ENCODE results near the gene TLE1.
A peak's percentile ranks its signal among the peaks of the same experiment; 100 is the strongest.
"Not testable (repeated sequence)": the region's sequence is repeated elsewhere in the genome, so short reads cannot be mapped to it uniquely, and the experiment has no call there.

Gene TLE1

GRCh38 chr9:81689343-81690175 lies at the start of gene TLE1:
TLE1 (minus strand) TSS chr9:81689547; CDS start chr9:81688240, 1,307 bp downstream.
- Histone ChIP-seq H3K27ac (peak within 1 kb of the TSS; percentile 90 to 97), H3K4me3 (peak within 1 kb of the TSS; percentile 91)
- peak; percentile 100 for DNase-seq (ENCODE audit: low spot score)
- TF ChIP-seq, protein P1, sequence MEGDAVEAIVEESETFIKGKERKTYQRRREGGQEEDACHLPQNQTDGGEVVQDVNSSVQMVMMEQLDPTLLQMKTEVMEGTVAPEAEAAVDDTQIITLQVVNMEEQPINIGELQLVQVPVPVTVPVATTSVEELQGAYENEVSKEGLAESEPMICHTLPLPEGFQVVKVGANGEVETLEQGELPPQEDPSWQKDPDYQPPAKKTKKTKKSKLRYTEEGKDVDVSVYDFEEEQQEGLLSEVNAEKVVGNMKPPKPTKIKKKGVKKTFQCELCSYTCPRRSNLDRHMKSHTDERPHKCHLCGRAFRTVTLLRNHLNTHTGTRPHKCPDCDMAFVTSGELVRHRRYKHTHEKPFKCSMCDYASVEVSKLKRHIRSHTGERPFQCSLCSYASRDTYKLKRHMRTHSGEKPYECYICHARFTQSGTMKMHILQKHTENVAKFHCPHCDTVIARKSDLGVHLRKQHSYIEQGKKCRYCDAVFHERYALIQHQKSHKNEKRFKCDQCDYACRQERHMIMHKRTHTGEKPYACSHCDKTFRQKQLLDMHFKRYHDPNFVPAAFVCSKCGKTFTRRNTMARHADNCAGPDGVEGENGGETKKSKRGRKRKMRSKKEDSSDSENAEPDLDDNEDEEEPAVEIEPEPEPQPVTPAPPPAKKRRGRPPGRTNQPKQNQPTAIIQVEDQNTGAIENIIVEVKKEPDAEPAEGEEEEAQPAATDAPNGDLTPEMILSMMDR (IDR thresholded peaks at IDR 0.05): no peak

DNA sequence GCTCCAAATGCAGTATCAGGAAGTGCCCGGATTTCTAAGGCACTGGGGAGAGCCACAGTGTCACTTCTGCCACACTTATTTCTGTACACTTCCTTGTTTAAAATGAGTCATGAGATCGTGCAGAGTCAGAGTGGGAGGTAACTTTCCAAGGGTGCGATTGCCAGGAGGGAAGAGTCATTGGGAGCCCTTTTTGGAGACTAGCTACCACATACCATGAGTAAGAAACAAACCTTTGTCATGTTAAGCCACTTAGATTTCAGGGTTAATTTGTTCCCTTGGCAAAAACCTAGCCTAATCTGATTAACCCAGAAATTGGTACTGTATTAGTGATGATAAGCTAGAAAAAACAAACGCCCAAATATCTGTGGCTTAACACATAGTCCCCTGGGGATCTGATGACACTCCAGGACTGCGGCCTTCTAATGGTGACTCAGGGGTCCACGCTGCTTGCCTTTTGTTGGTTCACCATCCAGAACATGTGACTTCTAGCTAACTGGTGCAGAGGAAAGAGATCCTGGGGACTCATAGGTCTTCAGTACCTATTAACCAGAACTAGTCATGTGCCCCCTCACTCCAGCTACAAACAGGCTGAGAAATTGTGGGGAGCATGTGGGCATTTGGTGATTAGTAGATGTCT lies 48.6 kb upstream of the TLE1 start:
- H3K4me3 ChIP-seq: no peak overlapping the region
- TF ChIP-seq, protein P1 (IDR thresholded peaks at IDR 0.05): no peak
- DNase-seq (ENCODE audit: low spot score): no peak
- peak overlapping the region in 1 of 2 donors; percentile 49 for H3K27ac ChIP-seq

DNA sequence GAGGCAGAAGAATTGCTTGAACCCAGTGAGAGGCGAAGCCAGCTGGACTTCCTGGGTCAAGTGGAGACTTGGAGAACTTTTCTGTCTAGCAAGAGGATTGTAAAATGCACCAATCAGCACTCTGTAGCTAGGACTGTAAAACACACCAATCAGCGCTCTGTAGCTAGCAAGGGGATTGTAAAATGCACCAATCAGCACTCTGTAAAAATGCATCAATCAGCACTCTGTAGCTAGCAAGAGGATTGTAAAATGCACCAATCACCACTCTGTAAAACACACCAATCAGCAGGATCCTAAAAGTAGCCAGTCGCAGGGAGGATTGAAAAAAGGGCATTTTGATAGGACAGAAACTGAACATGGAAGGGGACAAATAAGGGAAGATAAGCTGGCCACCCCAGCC lies 41.2 kb upstream of the TLE1 start:
- not testable (repeated sequence) for H3K27ac ChIP-seq; H3K4me3 ChIP-seq; DNase-seq (ENCODE audit: low spot score)

- Histone ChIP-seq H3K4me3 (no peak overlapping the region), H3K27ac (no peak overlapping the region)
- TF ChIP-seq, protein P1 (IDR thresholded peaks at IDR 0.05): no peak
- no peak for DNase-seq (ENCODE audit: low spot score)
These were observed 39.8 kb upstream of the TLE1 start for GRCh38 chr9:81729135-81729534.

DNA sequence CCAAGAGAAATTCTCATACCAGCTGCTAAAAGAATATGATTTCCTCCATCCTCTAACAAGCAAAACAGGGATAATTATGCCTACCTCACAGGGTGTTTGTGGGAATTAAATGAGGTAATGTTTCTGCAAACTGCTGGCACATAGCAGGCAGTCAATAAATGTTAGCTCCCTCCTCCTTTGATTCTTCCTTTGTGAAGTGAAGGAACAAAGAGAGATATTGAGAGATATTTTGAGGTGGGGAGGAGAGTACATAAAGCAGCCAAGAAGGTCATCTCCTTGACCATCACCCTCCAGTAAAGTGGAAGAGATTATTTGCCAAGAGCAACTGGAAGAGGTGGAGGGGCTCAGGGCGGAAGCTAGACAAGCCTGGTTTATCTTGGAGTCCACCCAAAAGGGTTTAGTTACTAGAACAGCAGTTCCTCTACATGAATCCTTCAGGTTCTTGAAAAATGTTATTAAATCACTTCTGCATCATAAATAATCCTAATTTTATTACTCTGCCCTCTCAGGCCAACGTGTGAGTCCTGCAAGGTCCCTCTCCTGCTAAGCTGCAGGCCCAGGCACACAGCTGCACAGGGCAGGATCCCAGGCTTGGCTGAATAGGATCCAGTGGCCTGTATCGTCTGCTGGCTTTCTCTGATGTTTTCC lies 35.0 kb upstream of the TLE1 start:
- no peak for DNase-seq (ENCODE audit: low spot score)
- no peak overlapping the region for H3K27ac ChIP-seq
- TF ChIP-seq, protein P1 (IDR thresholded peaks at IDR 0.05): no peak
- no peak overlapping the region for H3K4me3 ChIP-seq

- no peak overlapping the region for H3K4me3 ChIP-seq
- no peak for DNase-seq (ENCODE audit: low spot score)
- H3K27ac ChIP-seq: no peak overlapping the region
- TF ChIP-seq, protein P1 (IDR thresholded peaks at IDR 0.05): no peak
These were observed 32.9 kb upstream of the TLE1 start for GRCh38 chr9:81722277-81722676.

- DNase-seq (ENCODE audit: low spot score): no peak
- TF ChIP-seq, protein P1 (IDR thresholded peaks at IDR 0.05): no peak
- no peak overlapping the region for H3K4me3 ChIP-seq
- H3K27ac ChIP-seq: no peak overlapping the region
These were observed 31.2 kb upstream of the TLE1 start for GRCh38 chr9:81720450-81721086.

All from coronary artery (tissue), 2 donors.